HepG2 (cell line): Measurements from ENCODE around the gene NRK. TPM values are rescaled to one million over a fixed set of nuclear protein-coding genes. Genes with fewer than 3 reads are reported as not detected.

Source experiments
- ATAC-seq: fragments of 200-7000 bp; cut with Tn5 transposase; 3 replicates; pipeline ENCODE4 v1.9.1; 2020; ENCODE audit warnings: mild to moderate bottlenecking, moderate library complexity
- BruUV-seq: library from RNA; stranded (reverse); fragments of 400-500 nt; replicated peaks from 2 replicates; lab custom pipeline; 2021; lab: Mats Ljungman, UMichigan
- CTCF ChIA-PET: fragments of 300-600 bp; formaldehyde crosslinking; extraction: SDS; loops from one replicate; lab custom pipeline; 2021; ENCODE audit warnings: low total read pairs, inconsistent platforms, low intra/inter-chr PET ratio; lab: Yijun Ruan, JAX
- POLR2A ChIA-PET: fragments of 350-600 bp; sonication (Branson Sonifier 250); formaldehyde crosslinking; loops from one replicate; lab custom pipeline; 2020; ENCODE audit warnings: antibody characterized with exemption, inconsistent platforms; lab: Yijun Ruan, JAX
- DNase-seq: peaks from one replicate; pipeline ENCODE4 v3.0.0-alpha.2; 2015; ENCODE audit warnings: low spot score
- FAIRE-seq: peaks from 3 replicates; lab custom pipeline; 2011; peaks lifted over from hg19 to GRCh38; lab: Jason Lieb, UNC
- H2AFZ ChIP-seq: one replicate; pipeline ENCODE4 v1.6.1; 2011; ENCODE audit warnings: low read length, inconsistent platforms
- H3K27ac ChIP-seq: fragments of 300-600 bp; 3 replicates; pipeline ENCODE4 v1.8.0; 2011; ENCODE audit warnings: mixed run types, mild to moderate bottlenecking, mixed read lengths, low read length, inconsistent platforms; ENCODE audit not compliant: insufficient read depth; ENCODE audit errors: extremely low read length
- H3K27me3 ChIP-seq, 2 experiments: fragments of 200-600 bp in 1 of 2; 2 replicates in 1 of 2; 3 replicates in 1 of 2; pipeline versions ENCODE4 v1.6.0 to v1.8.0; 2011; ENCODE audit warnings: low read length in 2 of 2, mild to moderate bottlenecking in 2 of 2, moderate library complexity in 2 of 2, inconsistent platforms in 1 of 2; ENCODE audit not compliant: insufficient read depth in 2 of 2, control insufficient read depth in 1 of 2
- H3K36me3 ChIP-seq, 2 experiments: fragments of 200-600 bp in 1 of 2; replicated peaks in 1 of 2; 2 replicates in 1 of 2; 3 replicates in 1 of 2; pipeline versions ENCODE4 v1.5.1 to v1.8.0; 2011; ENCODE audit warnings: low read length in 2 of 2, inconsistent platforms in 1 of 2; ENCODE audit not compliant: insufficient read depth in 2 of 2, control insufficient read depth in 1 of 2
- H3K4me1 ChIP-seq: 2 replicates; pipeline ENCODE4 v1.5.1; 2012; ENCODE audit warnings: low read length, inconsistent platforms; ENCODE audit not compliant: insufficient read depth
- H3K4me2 ChIP-seq: 2 replicates; pipeline ENCODE4 v1.6.0; 2011; ENCODE audit warnings: low read depth, low read length, inconsistent platforms
- H3K4me3 ChIP-seq, 3 experiments: fragments of 200-600 bp in 1 of 3; sonication (generic), shearing (Covaris generic) in 1 of 3; replicated peaks in 1 of 3; 2 replicates each; pipeline ENCODE4 v1.5.1; 2011 to 2016; ENCODE audit warnings: low read length in 3 of 3, inconsistent platforms in 2 of 3, low read depth in 2 of 3, mild to moderate bottlenecking in 2 of 3, control low read depth in 1 of 3, mixed read lengths in 1 of 3; ENCODE audit not compliant: insufficient read depth in 1 of 3
- H3K79me2 ChIP-seq: one replicate; pipeline ENCODE4 v1.6.1; 2011; ENCODE audit warnings: low read length, inconsistent platforms; ENCODE audit not compliant: insufficient read depth
- H3K9ac ChIP-seq: 2 replicates; pipeline ENCODE4 v1.6.0; 2011; ENCODE audit warnings: mild to moderate bottlenecking, low read depth, low read length, inconsistent platforms; ENCODE audit not compliant: insufficient read depth
- H3K9me3 ChIP-seq: 2 replicates; pipeline ENCODE4 v1.5.1; 2012; ENCODE audit warnings: mild to moderate bottlenecking, low read length
- H4K20me1 ChIP-seq: 2 replicates; pipeline ENCODE4 v1.6.0; 2011; ENCODE audit warnings: inconsistent platforms, mild to moderate bottlenecking, low read length, moderate library complexity; ENCODE audit not compliant: insufficient read depth
- MIXL1 ChIP-seq: IDR thresholded peaks from 2 replicates; pipeline ENCODE4 v1.6.1; 2016
- NFYC ChIP-seq: IDR thresholded peaks from 2 replicates; pipeline ENCODE4 v1.6.1; 2016; ENCODE audit warnings: missing genetic modification reagents, missing compliant biosample characterization
- RAD21 ChIP-seq: fragments of 450-650 bp; formaldehyde crosslinking; IDR thresholded peaks from 2 replicates; pipeline ENCODE4 v1.5.0; 2020; ENCODE audit warnings: mild to moderate bottlenecking
- SMC3 ChIP-seq: IDR thresholded peaks from 2 replicates; pipeline ENCODE4 v1.6.1; 2011; ENCODE audit warnings: low read length, improper control_type of control experiment
- STAG1 ChIP-seq: sonication (generic); formaldehyde crosslinking; IDR thresholded peaks from 2 replicates; pipeline ENCODE4 v1.4.0; 2020; ENCODE audit warnings: missing genetic modification reagents
- TCF7 ChIP-seq: sonication (generic); IDR thresholded peaks from 2 replicates; pipeline ENCODE4 v1.6.1; 2016; ENCODE audit warnings: antibody characterized with exemption, low read depth
- ZFP36 ChIP-seq: fragments of 150-350 bp; IDR thresholded peaks from 2 replicates; pipeline ENCODE4 v1.6.1; 2018; ENCODE audit warnings: borderline replicate concordance, low read length, low read depth; ENCODE audit not compliant: partially characterized antibody
- ZNF337 ChIP-seq: sonication (generic); formaldehyde crosslinking; IDR thresholded peaks from 2 replicates; pipeline ENCODE4 v1.5.1; 2020; ENCODE audit warnings: missing genetic modification reagents, low read depth, mild to moderate bottlenecking, borderline replicate concordance
- ZNF83 ChIP-seq: sonication (generic); formaldehyde crosslinking; IDR thresholded peaks from 2 replicates; pipeline ENCODE4 v1.4.0; 2020; ENCODE audit warnings: missing genetic modification reagents, mild to moderate bottlenecking, borderline replicate concordance
- ZNF879 ChIP-seq: sonication (generic); formaldehyde crosslinking; IDR thresholded peaks from 2 replicates; pipeline ENCODE4 v1.8.1; 2023; ENCODE audit warnings: missing genetic modification reagents
- WGBS: methylation state at CpG from one replicate; pipeline ENCODE4 v1.1.6; 2017; ENCODE audit warnings: low lambda C conversion rate; 5-methylcytosine and 5-hydroxymethylcytosine counted together
- in situ Hi-C: cut with HindIII; loops from 2 replicates; pipeline ENCODE4 v1.10.0; 2017; ENCODE audit warnings: low pct_unique_long_range_greater_than_20kb; ENCODE audit not compliant: extremely low pct_ligation_motif_present
- intact Hi-C: fragments of 100-400 bp; cut with micrococcal nuclease; formaldehyde crosslinking; loops from one replicate; pipeline ENCODE4 v1.10.0; 2022; ENCODE audit not compliant: unreplicated experiment
- polyA plus RNA-seq, 8 experiments: library from polyadenylated mRNA; depleted of rRNA in 3 of 8; stranded (reverse) in 7 of 8; unstranded in 1 of 8; fragments of >200 nt; fragmentation: Illumina TruSeq in 4 of 8; extraction: Trizol in 4 of 8; gene quantifications; 2 replicates each; pipeline versions ENCODE4 v1.2.1 to v1.2.3, GENCODE V29; 2011 to 2016; ENCODE audit warnings: low read depth in 4 of 8, missing spikeins in 1 of 8, mixed read lengths in 1 of 8; ENCODE audit not compliant: insufficient read depth in 1 of 8
- total RNA-seq, 5 experiments: library from RNA; depleted of rRNA; stranded (reverse); fragments of >200 nt; fragmentation: Illumina TruSeq; extraction: Trizol; gene quantifications; 2 replicates each; pipeline ENCODE4 v1.2.3, GENCODE V29; 2016; ENCODE audit warnings: low read depth in 1 of 5
- TF ChIP-seq, protein P1 (sequence below): IDR thresholded peaks from 2 replicates; pipeline ENCODE4 v1.6.1; 2016; ENCODE audit warnings: mild to moderate bottlenecking, missing biosample characterization, missing genetic modification reagents
- TF ChIP-seq, protein P2 (sequence below): sonication (generic); formaldehyde crosslinking; IDR thresholded peaks from 2 replicates; pipeline ENCODE4 v1.4.0; 2020; ENCODE audit warnings: missing genetic modification reagents
- TF ChIP-seq, protein P3 (sequence below): IDR thresholded peaks from 2 replicates; pipeline ENCODE4 v1.6.1; 2016; ENCODE audit warnings: low read depth, borderline replicate concordance
- TF ChIP-seq, protein P4 (sequence below): sonication (generic); formaldehyde crosslinking; IDR thresholded peaks from 2 replicates; pipeline ENCODE4 v1.5.0; 2020; ENCODE audit warnings: mild to moderate bottlenecking, missing genetic modification reagents, moderate library complexity

The NRK gene
- total and polyA plus RNA-seq, 2 of the 13 experiments (the other 11 are each of a cell fraction or from before 2014, with no cell fraction given): not detected

DNA sequence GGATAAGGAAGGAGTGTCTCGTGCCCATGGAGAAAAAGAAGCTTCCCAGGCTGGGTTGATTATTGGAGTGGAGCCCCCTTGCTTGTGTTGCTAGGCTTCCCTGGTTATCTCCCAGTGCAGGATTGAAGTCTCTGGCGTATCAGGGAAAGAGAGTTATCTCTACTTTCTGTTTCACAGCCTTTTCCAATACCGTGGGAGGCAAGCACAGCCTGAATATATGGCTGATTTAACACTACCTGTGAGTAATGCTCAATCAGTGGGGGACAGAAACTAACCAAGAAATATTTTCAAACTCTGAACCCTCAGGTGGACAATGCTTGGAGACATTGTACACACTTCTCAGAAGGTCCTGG, 151.0 kb downstream of the NRK start:
- TF ChIP-seq ZNF337 (CRISPR knock-in tag) (no peak), NFYC (CRISPR knock-in tag) (no peak), ZNF83 (no peak)
- TF ChIP-seq, protein P1, sequence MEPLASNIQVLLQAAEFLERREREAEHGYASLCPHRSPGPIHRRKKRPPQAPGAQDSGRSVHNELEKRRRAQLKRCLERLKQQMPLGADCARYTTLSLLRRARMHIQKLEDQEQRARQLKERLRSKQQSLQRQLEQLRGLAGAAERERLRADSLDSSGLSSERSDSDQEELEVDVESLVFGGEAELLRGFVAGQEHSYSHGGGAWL: no peak
- TF ChIP-seq, protein P2, sequence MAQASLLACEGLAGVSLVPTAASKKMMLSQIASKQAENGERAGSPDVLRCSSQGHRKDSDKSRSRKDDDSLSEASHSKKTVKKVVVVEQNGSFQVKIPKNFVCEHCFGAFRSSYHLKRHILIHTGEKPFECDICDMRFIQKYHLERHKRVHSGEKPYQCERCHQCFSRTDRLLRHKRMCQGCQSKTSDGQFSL (CRISPR knock-in tag): no peak
- Histone ChIP-seq H3K27me3 (no peaks in the 10 kb centered on the region), H3K9ac (no peak overlapping the region), H3K4me2 (peak overlapping the region; percentile 57), H3K27ac (no peak overlapping the region), H3K36me3 (no peaks in the 10 kb centered on the region), H3K79me2 (no peaks in the 10 kb centered on the region), H2AFZ (no peak overlapping the region), H3K9me3 (no peaks in the 10 kb centered on the region), H3K4me1 (peaks cover 12% of the 10 kb centered on the region), H3K4me3 (peak overlapping the region in 1 of 3 experiments; percentile 23; a peak in 1 of 6 replicates), H4K20me1 (no peaks in the 10 kb centered on the region)
- FAIRE-seq (no peak), ATAC-seq (peak; percentile 35; the same call in 2 of the 3 replicates), DNase-seq (no peak)
- POLR2A ChIA-PET: no interaction called here
- in situ Hi-C loops: no loop called here
- CTCF ChIA-PET: no interaction called here
- no TSS peak for BruUV-seq
- intact Hi-C loops: no loop called here
- WGBS: no CpG with 5 or more reads among the region's 3 CpGs

DNA sequence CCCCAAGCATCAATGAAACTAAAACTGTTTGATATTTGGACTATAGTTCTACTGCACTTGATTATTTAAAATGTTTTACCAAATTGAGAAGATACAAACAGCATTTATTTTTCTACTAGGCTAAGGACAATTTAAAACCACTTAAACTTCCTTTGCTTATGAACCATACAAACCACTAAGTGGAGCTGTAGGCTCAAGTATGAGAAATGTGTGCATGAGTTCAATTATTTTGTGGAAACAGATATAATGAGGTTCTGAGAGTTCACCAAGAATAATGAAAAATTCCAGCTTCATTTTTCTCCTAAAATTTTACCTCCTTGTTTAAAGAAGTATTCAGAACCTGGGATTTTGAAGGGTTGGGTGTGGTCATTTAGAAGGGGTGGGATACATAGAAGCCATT, 153.0 kb downstream of the NRK start:
- Histone ChIP-seq H3K4me2 (no peak overlapping the region), H3K79me2 (no peaks in the 10 kb centered on the region), H3K9me3 (no peaks in the 10 kb centered on the region), H4K20me1 (no peaks in the 10 kb centered on the region), H3K4me3 (no peak overlapping the region), H2AFZ (no peak overlapping the region), H3K27me3 (no peaks in the 10 kb centered on the region), H3K4me1 (peaks cover 12% of the 10 kb centered on the region), H3K27ac (no peak overlapping the region), H3K36me3 (no peaks in the 10 kb centered on the region), H3K9ac (no peak overlapping the region)
- POLR2A ChIA-PET: no interaction called here
- ATAC-seq (no peak), DNase-seq (peak; percentile 33), FAIRE-seq (peak; percentile 42)
- intact Hi-C loops (loop anchor here (2.0 kb wide), 1 partner anchor 65 kb away; no protein-coding TSS in a partner anchor), in situ Hi-C loops (no loop called here)
- TF ChIP-seq TCF7: no peak
- no peak for TF ChIP-seq ZFP36
- TF ChIP-seq RAD21 (CRISPR knock-in tag): peak; percentile 56; the same call in 1 of the 2 replicates
- TF ChIP-seq ZNF879: no peak
- peak; percentile 39; the same call in 1 of the 2 replicates for TF ChIP-seq SMC3
- TF ChIP-seq, protein P3, sequence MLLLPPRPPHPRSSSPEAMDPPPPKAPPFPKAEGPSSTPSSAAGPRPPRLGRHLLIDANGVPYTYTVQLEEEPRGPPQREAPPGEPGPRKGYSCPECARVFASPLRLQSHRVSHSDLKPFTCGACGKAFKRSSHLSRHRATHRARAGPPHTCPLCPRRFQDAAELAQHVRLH: no peak
- peak; percentile 82 for TF ChIP-seq STAG1 (CRISPR knock-in tag)
- TF ChIP-seq MIXL1 (CRISPR knock-in tag): 0 out of 2 replicates have a peak, but pooled peaks have one; percentile 25
- TF ChIP-seq, protein P4, sequence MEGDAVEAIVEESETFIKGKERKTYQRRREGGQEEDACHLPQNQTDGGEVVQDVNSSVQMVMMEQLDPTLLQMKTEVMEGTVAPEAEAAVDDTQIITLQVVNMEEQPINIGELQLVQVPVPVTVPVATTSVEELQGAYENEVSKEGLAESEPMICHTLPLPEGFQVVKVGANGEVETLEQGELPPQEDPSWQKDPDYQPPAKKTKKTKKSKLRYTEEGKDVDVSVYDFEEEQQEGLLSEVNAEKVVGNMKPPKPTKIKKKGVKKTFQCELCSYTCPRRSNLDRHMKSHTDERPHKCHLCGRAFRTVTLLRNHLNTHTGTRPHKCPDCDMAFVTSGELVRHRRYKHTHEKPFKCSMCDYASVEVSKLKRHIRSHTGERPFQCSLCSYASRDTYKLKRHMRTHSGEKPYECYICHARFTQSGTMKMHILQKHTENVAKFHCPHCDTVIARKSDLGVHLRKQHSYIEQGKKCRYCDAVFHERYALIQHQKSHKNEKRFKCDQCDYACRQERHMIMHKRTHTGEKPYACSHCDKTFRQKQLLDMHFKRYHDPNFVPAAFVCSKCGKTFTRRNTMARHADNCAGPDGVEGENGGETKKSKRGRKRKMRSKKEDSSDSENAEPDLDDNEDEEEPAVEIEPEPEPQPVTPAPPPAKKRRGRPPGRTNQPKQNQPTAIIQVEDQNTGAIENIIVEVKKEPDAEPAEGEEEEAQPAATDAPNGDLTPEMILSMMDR (CRISPR knock-in tag): peak; percentile 60
- BruUV-seq: no TSS peak
- CTCF ChIA-PET: interaction anchor here (1.6 to 1.9 kb wide), 3 partner anchors 59 to 423 kb away, joined by 4 to 16 read pairs (median 5); partner anchors contain the start of gene SERPINA7
